GM21360 (cell line): ENCODE results near the gene MB.

Source experiments
- ATAC-seq: cut with Tn5 transposase; IDR thresholded peaks from one replicate; pipeline ENCODE4 v1.9.1; 2021; ENCODE audit warnings: mild to moderate bottlenecking, moderate library complexity; ENCODE audit not compliant: unreplicated experiment

Gene MB

DNA sequence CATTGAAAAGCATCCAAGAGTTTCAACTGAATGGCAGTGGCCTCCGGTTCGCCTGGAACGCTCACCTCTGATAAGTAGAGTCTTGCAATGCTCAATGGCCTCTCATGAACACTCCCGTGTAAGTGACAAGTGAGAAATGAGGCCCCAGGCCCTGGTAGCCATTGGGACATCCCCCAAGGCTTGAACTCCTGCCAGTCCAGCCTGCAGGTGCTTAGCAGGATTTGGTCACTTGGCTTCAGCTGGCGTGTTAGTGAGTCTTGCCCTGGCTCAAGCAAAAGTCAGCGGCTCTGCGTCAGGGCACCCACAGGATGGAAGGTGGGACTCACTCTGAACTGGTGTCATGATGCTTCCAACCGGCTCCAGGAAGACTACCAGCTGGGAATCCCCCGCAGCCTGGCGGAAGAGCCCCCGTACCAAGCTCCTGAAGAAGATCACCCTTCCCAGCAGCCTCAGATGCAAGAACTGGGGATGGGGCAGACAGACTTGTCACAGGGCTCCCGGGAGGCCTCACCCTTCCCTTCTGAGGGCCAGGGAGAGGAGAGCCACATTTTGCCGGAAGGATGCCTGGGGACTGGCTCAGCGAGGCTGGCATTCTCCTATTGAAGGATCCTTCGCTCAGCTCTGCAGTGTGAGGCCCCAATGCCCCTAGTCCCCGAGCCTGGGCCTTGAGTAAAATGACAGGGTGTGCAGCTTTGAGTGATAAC, 19.3 kb downstream of the MB start:
- ATAC-seq, result no peak

DNA sequence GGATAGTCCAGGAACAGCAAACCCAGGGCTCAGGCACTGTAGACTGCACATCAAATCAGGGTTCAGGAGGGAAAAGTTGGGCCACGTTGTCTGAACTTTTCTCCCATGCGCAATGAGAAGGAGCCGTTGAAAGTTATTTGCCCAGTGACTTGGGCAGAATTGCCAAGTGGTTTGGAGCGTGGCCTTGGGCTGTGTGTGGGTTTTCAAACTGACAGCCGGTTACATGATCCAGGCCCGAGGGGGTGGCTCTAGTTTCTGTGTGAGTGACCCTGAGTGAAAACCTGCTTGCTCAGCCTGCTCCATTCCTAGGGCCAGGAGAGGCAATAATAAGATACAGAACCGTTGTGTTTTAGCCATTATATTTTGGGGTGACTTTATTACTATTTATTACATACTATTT, 20.3 kb downstream of the MB start:
- ATAC-seq, result no peak

GRCh38 chr22:35594686-35595085, 22.4 kb downstream of the MB start:
- no peak for ATAC-seq

GRCh38 chr22:35593891-35594470, 23.1 kb downstream of the MB start:
- no peak for ATAC-seq

- no peak for ATAC-seq
Observed at GRCh38 chr22:35593071-35593890, 23.8 kb downstream of the MB start.

DNA sequence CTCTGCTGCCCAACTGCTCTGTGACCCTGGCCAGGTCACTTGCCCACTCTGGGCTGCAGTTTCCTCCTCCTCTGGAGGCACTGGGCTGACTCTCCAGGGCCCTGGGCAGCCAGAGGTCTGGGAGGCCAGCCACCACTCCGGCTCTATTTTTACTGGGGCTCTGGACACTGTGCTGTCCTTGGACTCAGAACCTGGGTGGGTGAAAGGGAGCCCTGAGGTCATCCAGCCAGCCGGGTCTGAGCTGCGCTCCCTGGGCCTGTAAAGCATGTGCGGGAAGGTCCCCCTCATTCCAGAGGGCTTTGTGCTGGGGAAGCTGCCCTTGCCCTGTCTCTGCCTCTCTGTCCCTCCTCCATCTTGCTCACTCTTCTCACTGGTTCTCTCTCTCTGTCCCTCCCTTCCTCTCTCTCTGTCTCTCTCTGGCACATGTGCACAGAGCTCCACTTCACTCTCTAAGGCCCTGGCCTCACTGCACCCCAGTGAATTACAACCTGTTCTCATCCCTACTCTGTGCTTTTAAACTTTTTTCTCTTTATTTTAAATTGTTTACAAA, 24.6 kb downstream of the MB start:
- ATAC-seq, result no peak

DNA sequence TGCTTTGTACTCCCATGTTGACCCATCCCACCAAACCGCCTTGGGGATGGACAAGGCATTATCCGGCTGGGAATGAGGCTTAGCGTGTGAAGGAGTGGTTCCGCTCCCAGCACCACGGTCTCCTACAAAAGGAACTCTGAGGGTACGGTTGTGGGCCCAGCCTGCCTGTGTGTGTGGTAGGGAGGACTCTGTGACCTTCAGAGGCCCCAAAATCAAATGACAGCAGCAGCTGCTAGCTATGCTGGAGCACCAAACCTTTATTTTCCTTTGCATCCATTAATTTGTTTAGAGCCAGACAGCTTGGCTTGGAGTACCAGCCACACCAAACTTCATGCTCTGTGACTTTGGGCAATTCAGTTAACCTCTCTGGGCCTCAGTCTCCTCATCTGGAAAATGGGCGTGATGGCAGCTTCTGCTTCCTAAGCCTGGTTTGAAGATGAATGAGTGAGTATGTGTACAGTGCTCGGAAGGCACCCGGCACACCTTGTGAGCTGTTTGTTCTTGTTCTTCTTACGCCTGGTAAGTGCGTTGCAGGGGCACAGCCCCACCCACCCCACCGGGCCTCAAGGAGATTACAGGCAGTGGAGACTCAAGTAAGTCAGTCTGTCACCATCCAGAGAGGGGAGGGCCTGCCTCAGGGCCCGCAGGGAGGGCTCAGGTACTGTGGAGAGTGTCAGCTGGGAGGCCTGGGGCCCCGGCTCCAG, 25.3 kb downstream of the MB start:
- ATAC-seq, result no peak

DNA sequence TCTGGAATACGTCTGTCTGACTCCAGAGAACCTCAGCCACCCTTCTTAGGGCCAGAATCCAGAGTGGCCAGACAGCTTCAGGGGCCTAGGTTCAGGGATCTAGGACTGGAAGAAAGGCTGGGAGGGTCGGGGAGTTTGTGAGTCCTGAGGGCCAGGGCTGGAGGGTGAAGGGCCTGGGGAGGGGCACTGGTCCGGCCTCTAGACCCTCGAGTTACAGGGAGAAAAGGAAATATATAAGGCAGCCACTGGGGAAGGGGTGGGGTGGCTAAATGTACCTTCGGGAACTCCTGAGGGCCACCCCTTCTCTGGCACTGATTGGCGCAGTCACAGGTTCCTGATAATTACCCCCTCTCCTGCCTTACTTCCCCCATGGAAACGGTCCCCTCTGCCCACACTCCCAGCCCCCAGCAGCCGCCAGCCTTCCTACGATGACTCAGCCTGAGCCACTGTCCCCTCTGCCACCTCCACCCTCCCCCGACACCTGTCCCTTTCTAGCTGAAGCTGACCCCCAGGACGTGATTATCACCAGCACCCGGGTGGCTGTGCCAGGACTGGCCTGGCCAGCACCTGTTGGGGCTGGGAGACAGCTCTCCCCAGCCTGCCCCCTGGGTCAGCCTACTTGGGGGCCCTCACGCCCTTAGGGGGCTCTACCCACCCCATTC, 26.4 kb downstream of the MB start:
- ATAC-seq, result no peak

DNA sequence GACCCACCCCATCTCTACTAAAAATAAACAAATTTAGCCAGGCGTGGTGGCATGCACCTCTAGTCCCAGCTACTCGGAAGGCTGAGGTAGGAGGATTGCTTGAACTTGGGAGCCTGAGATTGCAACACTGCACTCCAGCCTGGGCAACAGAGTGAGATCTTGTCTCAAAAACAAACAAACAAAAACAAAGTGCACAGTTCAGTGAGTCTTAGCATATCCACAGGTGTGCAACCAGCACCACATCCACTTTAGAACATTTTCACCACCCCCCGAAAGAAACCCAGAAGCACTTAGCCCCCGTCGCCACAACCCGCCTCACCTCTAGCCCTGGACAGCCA, 27.4 kb downstream of the MB start:
- ATAC-seq, result no peak

GRCh38 chr22:35589071-35589755, 27.9 kb downstream of the MB start:
- no peak for ATAC-seq

DNA sequence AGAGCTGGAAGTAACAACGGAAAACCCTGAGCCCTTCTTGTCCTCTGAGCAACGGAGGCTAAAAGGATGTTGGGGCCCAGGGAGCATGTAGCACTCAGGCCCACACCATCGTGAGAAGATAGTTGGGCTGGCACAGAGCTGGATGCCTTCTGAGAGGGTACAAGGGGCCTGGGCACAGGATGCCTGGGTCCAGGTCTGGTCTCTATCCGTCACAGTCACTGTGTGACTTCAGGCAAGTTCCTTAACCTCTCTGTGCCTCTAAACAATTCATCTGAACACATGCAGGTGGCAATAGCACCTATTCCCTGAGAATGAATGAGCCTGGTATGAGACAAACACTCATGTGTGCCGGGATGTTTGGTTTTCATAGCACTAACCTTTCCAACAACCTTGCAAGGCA, 29.2 kb downstream of the MB start:
- ATAC-seq, result no peak

DNA sequence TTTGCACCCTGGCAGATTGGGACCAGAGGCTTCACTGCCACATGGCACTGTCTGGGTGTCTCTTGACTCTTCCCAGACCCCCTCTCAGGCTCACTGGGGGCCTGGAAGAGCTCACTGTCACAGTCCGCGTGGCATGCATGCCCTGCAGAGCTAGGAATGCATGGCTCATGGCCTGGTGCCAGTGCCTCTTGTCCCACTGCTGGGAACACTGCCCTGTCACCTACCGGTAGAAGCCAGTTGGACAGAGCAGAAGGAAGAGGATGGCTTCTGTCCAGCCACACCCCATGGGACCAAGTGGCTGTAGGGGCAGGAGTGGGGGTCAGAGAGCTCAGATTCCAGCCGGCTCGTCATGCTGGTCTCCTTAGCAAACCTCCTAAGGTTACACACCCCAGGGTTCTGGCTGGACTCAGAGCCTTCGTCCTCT, 29.7 kb downstream of the MB start:
- no peak for ATAC-seq

GRCh38 chr22:35586771-35587170, 30.4 kb downstream of the MB start:
- no peak for ATAC-seq

DNA sequence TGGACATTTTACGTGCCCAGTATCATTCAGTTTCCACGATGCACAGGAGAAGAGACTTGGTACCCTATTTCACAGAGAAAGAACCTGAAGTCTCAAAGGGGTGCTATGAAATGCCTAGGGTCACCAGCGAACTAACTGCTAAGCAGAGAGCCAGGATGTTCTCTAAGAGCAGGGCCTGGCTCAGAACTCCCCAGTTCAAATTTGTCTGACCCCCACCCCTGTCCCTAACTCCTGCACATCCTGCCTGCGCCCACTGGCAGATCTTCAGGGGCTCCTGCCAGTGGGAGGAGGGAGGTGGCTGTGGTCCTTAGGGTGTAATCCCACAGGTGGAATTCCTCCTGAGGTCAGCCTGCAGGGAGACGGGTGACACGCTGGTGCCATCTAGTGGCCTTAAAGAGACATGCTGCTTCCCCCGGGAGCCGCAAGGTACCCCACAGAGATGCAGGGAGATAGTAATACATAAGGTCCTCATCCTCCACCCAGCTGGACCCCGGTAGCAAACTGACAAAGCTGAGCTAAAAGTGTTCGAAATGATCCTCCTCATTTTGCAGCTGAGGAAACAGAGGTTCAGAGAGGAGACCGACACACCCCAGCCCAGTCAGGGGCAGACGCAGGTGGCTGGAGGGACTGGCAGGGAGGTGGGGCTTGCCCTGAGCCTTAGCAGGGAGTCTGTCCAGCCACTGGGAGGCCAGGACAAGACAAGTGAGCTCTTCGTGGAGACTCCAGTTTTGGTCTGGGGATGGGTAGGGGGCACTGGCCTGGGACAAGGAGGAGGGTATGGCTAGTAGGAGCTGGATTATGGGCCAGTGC, 34.1 kb downstream of the MB start:
- ATAC-seq, result no peak

DNA sequence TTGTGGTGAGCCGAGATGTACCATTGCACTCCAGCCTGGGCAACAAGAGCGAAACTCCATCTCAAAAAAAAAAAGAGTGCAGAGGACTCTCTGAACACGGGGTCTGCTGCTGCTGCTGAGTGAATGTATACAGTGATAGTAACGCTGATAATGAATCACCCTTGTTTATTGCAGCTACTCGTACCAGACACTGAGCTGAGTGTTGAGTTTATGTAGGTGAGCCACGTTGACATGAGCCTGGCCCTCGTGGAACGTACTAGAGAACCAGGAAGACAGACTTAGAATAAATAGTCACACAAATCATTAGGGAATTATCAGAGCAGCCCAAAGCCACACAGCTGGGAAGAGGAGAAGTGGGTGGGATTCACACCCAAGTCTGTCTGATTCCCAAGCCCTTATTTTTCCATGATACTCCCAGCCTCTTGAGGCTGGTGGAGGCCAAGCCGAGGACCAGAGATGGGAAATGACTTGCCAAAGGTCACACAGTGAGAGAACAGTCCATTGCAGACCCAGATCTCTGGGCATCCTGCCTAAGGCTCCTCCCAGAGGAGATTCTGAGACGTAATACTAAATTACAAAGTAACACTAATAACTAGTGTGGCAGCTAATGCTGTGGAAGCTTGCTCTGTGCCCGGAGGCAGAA, 34.8 kb downstream of the MB start:
- ATAC-seq, result no peak

- no peak for ATAC-seq
Observed at GRCh38 chr22:35581023-35581413, 36.1 kb downstream of the MB start.

- ATAC-seq, result no peak
Observed at GRCh38 chr22:35580351-35581022, 36.6 kb downstream of the MB start.

- no peak for ATAC-seq
Observed at GRCh38 chr22:35578836-35579575, 38.1 kb downstream of the MB start.
